SK-N-SH treated with all-trans-retinoic acid at 6 μM for 48 hours (cell line): ENCODE measurements around the gene ZCCHC7.

Experiments used
- ATAC-seq: fragments of 200-7000 bp; cut with Tn5 transposase; 3 replicates; pipeline ENCODE4 v1.9.1; 2020; ENCODE audit warnings: mild to moderate bottlenecking, moderate library complexity
- ARNTL ChIP-seq: fragments of 450-650 bp; formaldehyde crosslinking; IDR thresholded peaks from 2 replicates; pipeline ENCODE4 v1.5.0; 2020; ENCODE audit warnings: low read depth, mild to moderate bottlenecking, moderate library complexity, borderline replicate concordance
- BACH2 ChIP-seq: fragments of 250-450 bp; sonication (Bioruptor Pico); IDR thresholded peaks from 2 replicates; pipeline ENCODE4 v1.9.0; 2021; ENCODE audit warnings: mild to moderate bottlenecking, borderline replicate concordance
- CSDC2 ChIP-seq: fragments of 250-450 bp; sonication (Bioruptor Pico); IDR thresholded peaks from 2 replicates; pipeline ENCODE4 v1.5.0; 2020; ENCODE audit warnings: mild to moderate bottlenecking, moderate library complexity
- ESRRG ChIP-seq: fragments of 250-450 bp; sonication (Bioruptor Pico); IDR thresholded peaks from 2 replicates; pipeline ENCODE4 v1.6.1; 2021; ENCODE audit warnings: mild to moderate bottlenecking
- GLIS3 ChIP-seq: fragments of 250-450 bp; sonication (Bioruptor Pico); IDR thresholded peaks from 2 replicates; pipeline ENCODE4 v1.5.0; 2020; ENCODE audit warnings: mild to moderate bottlenecking, moderate library complexity
- ISL1 ChIP-seq: fragments of 250-450 bp; sonication (Bioruptor Pico); IDR thresholded peaks from 2 replicates; pipeline ENCODE4 v2.1.2; 2022; ENCODE audit warnings: mild to moderate bottlenecking, moderate library complexity
- OSR1 ChIP-seq: fragments of 250-450 bp; sonication (Bioruptor Pico); IDR thresholded peaks from 2 replicates; pipeline ENCODE4 v1.8.0; 2022; ENCODE audit warnings: moderate library complexity, mild to moderate bottlenecking, inconsistent platforms
- POU6F1 ChIP-seq: fragments of 250-450 bp; sonication (Bioruptor Pico); IDR thresholded peaks from 2 replicates; pipeline ENCODE4 v1.8.0; 2021; ENCODE audit warnings: low read depth, mild to moderate bottlenecking, moderate library complexity, borderline replicate concordance
- PPARA ChIP-seq: fragments of 250-450 bp; sonication (Bioruptor Pico); IDR thresholded peaks from 2 replicates; pipeline ENCODE4 v1.5.0; 2020; ENCODE audit warnings: mild to moderate bottlenecking, borderline replicate concordance
- RARB ChIP-seq: fragments of 250-450 bp; sonication (Bioruptor Pico); IDR thresholded peaks from 2 replicates; pipeline ENCODE4 v1.8.0; 2021; ENCODE audit warnings: mild to moderate bottlenecking, moderate library complexity
- SNAI2 ChIP-seq: fragments of 250-450 bp; sonication (Bioruptor Pico); IDR thresholded peaks from 2 replicates; pipeline ENCODE4 v1.5.0; 2020; ENCODE audit warnings: mild to moderate bottlenecking, moderate library complexity
- TCF4 ChIP-seq: fragments of 250-450 bp; sonication (Bioruptor Pico); IDR thresholded peaks from 2 replicates; pipeline ENCODE4 v1.8.0; 2021; ENCODE audit warnings: mild to moderate bottlenecking, moderate library complexity, borderline replicate concordance
- TOX ChIP-seq: fragments of 250-450 bp; sonication (Bioruptor Pico); IDR thresholded peaks from 2 replicates; pipeline ENCODE4 v1.8.0; 2021; ENCODE audit warnings: mild to moderate bottlenecking, moderate library complexity, borderline replicate concordance
- TSHZ2 ChIP-seq: fragments of 250-450 bp; sonication (Bioruptor Pico); IDR thresholded peaks from 2 replicates; pipeline ENCODE4 v1.5.0; 2020; ENCODE audit warnings: mild to moderate bottlenecking, moderate library complexity
- ZC3H10 ChIP-seq: fragments of 250-450 bp; sonication (Bioruptor Pico); IDR thresholded peaks from 2 replicates; pipeline ENCODE4 v1.5.1; 2021; ENCODE audit warnings: mild to moderate bottlenecking, moderate library complexity
- ZFP3 ChIP-seq: fragments of 250-450 bp; sonication (Bioruptor Pico); IDR thresholded peaks from 2 replicates; pipeline ENCODE4 v1.5.0; 2020; ENCODE audit warnings: mild to moderate bottlenecking, moderate library complexity
- ZFP30 ChIP-seq: fragments of 450-650 bp; formaldehyde crosslinking; IDR thresholded peaks from 2 replicates; pipeline ENCODE4 v1.5.0; 2022; ENCODE audit warnings: mild to moderate bottlenecking, moderate library complexity
- ZNF70 ChIP-seq: fragments of 450-650 bp; formaldehyde crosslinking; IDR thresholded peaks from 2 replicates; pipeline ENCODE4 v1.5.0; 2020; ENCODE audit warnings: mild to moderate bottlenecking, moderate library complexity
- ZNF8 ChIP-seq: fragments of 450-650 bp; formaldehyde crosslinking; IDR thresholded peaks from 2 replicates; pipeline ENCODE4 v1.5.0; 2020; ENCODE audit warnings: mild to moderate bottlenecking, moderate library complexity
- TF ChIP-seq, protein P1 (sequence below): fragments of 250-450 bp; sonication (Bioruptor Pico); IDR thresholded peaks from 2 replicates; pipeline ENCODE4 v1.5.1; 2020; ENCODE audit warnings: low read depth, mild to moderate bottlenecking, moderate library complexity
- TF ChIP-seq, protein P2 (sequence below): fragments of 250-450 bp; sonication (Bioruptor Pico); IDR thresholded peaks from 2 replicates; pipeline ENCODE4 v1.8.0; 2020; ENCODE audit warnings: mild to moderate bottlenecking, moderate library complexity, borderline replicate concordance
- TF ChIP-seq, protein P3 (sequence below): fragments of 250-450 bp; sonication (Bioruptor Pico); IDR thresholded peaks from 2 replicates; pipeline ENCODE4 v1.5.1; 2021; ENCODE audit warnings: mild to moderate bottlenecking, moderate library complexity

ZCCHC7 gene

DNA sequence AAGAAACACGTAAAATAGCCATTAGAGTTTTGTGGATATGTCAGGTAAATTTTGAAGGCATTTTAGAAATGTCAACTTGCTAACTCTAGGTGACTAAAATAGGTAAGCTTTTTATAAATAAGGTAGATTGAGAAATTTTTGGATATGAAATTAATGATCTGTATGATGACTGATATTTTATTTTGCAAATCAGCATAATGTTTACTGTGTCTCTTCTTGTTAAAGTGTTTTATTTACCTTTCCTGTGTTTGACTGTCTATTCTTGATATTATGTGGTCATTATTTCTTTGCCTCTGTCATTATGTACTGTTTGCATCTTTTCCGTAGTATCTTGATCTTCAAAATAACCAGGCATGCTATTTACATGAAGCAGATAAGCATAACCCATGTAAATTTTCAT, 58.4 kb downstream of the ZCCHC7 start (continued):
- no peak for TF ChIP-seq ESRRG (CRISPR knock-in tag)

DNA sequence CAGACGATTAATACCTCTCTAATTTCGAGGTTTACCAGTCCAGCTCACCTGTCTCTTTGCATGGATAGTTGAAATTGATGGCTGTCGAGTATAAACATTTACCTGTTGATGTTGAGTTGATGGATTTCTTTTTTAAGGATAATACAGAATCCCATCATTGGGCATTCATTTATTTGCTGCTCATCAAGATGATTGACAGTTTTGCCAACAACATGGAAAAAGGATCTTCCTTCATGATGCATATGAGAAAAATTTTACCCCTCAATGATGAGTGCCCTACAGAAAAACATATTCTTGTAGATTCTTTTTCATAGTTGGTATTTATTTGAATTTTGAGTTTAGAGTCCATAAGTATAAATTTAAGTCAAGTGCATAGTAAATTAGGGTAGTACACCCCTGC, 59.2 kb downstream of the ZCCHC7 start:
- TF ChIP-seq, protein P1, sequence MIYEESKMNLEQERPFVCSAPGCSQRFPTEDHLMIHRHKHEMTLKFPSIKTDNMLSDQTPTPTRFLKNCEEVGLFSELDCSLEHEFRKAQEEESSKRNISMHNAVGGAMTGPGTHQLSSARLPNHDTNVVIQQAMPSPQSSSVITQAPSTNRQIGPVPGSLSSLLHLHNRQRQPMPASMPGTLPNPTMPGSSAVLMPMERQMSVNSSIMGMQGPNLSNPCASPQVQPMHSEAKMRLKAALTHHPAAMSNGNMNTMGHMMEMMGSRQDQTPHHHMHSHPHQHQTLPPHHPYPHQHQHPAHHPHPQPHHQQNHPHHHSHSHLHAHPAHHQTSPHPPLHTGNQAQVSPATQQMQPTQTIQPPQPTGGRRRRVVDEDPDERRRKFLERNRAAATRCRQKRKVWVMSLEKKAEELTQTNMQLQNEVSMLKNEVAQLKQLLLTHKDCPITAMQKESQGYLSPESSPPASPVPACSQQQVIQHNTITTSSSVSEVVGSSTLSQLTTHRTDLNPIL (CRISPR knock-in tag) = no peak
- TF ChIP-seq GLIS3 (no peak), ISL1 (CRISPR knock-in tag) (no peak), ESRRG (CRISPR knock-in tag) (no peak), SNAI2 (CRISPR knock-in tag) (no peak), ZC3H10 (CRISPR knock-in tag) (no peak), ZFP30 (CRISPR knock-in tag) (no peak), TCF4 (CRISPR knock-in tag) (no peak), TOX (CRISPR knock-in tag) (no peak), ZNF8 (CRISPR knock-in tag) (no peak), ARNTL (no peak)
- no peak for ATAC-seq

GRCh38 chr9:37180138-37180537, 59.8 kb downstream of the ZCCHC7 start:
- no peak for ATAC-seq
- TF ChIP-seq TSHZ2 (CRISPR knock-in tag) (no peak), SNAI2 (CRISPR knock-in tag) (no peak), TOX (CRISPR knock-in tag) (no peak), ZFP30 (CRISPR knock-in tag) (no peak), ZNF70 (CRISPR knock-in tag) (no peak), TCF4 (CRISPR knock-in tag) (no peak), RARB (no peak), CSDC2 (CRISPR knock-in tag) (no peak), OSR1 (CRISPR knock-in tag) (no peak), ZC3H10 (CRISPR knock-in tag) (no peak), ESRRG (CRISPR knock-in tag) (no peak)

- no peak for ATAC-seq
- TF ChIP-seq TOX (CRISPR knock-in tag) = no peak
- TF ChIP-seq, protein P1 (CRISPR knock-in tag) = no peak
- TF ChIP-seq CSDC2 (CRISPR knock-in tag) = no peak
- no peak for TF ChIP-seq SNAI2 (CRISPR knock-in tag)
- no peak for TF ChIP-seq ISL1 (CRISPR knock-in tag)
- TF ChIP-seq, protein P2, sequence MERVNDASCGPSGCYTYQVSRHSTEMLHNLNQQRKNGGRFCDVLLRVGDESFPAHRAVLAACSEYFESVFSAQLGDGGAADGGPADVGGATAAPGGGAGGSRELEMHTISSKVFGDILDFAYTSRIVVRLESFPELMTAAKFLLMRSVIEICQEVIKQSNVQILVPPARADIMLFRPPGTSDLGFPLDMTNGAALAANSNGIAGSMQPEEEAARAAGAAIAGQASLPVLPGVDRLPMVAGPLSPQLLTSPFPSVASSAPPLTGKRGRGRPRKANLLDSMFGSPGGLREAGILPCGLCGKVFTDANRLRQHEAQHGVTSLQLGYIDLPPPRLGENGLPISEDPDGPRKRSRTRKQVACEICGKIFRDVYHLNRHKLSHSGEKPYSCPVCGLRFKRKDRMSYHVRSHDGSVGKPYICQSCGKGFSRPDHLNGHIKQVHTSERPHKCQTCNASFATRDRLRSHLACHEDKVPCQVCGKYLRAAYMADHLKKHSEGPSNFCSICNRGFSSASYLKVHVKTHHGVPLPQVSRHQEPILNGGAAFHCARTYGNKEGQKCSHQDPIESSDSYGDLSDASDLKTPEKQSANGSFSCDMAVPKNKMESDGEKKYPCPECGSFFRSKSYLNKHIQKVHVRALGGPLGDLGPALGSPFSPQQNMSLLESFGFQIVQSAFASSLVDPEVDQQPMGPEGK = no peak
- TF ChIP-seq BACH2 (CRISPR knock-in tag) = no peak
- no peak for TF ChIP-seq PPARA (CRISPR knock-in tag)
- no peak for TF ChIP-seq OSR1 (CRISPR knock-in tag)
- TF ChIP-seq ZC3H10 (CRISPR knock-in tag) = no peak
- TF ChIP-seq ZNF8 (CRISPR knock-in tag) = no peak
- no peak for TF ChIP-seq ZFP3
- TF ChIP-seq POU6F1 (CRISPR knock-in tag) = no peak
- TF ChIP-seq TSHZ2 (CRISPR knock-in tag) = no peak
- no peak for TF ChIP-seq ARNTL
- no peak for TF ChIP-seq ESRRG (CRISPR knock-in tag)
- TF ChIP-seq, protein P3, sequence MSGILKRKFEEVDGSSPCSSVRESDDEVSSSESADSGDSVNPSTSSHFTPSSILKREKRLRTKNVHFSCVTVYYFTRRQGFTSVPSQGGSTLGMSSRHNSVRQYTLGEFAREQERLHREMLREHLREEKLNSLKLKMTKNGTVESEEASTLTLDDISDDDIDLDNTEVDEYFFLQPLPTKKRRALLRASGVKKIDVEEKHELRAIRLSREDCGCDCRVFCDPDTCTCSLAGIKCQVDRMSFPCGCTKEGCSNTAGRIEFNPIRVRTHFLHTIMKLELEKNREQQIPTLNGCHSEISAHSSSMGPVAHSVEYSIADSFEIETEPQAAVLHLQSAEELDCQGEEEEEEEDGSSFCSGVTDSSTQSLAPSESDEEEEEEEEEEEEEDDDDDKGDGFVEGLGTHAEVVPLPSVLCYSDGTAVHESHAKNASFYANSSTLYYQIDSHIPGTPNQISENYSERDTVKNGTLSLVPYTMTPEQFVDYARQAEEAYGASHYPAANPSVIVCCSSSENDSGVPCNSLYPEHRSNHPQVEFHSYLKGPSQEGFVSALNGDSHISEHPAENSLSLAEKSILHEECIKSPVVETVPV (CRISPR knock-in tag) = no peak
- no peak for TF ChIP-seq RARB
Observed at GRCh38 chr9:37182718-37183117, 62.3 kb downstream of the ZCCHC7 start.
